K562 (cell line): ENCODE measurements around the gene ZNF816. TPM values are rescaled to one million over a fixed set of nuclear protein-coding genes. Genes with fewer than 3 reads are reported as not detected.

Experiments used
- CREB3 ChIP-seq: fragments of 450-650 bp; conservative IDR thresholded peaks from 2 replicates; pipeline ENCODE4 v1.6.1; 2016; ENCODE audit warnings: missing genetic modification characterization, low read depth, mild to moderate bottlenecking, missing compliant biosample characterization, moderate library complexity
- DLX4 ChIP-seq: fragments of 250-450 bp; sonication (Bioruptor Pico); IDR thresholded peaks from 2 replicates; pipeline ENCODE4 v1.6.1; 2021; ENCODE audit warnings: mild to moderate bottlenecking
- EP300 ChIP-seq: IDR thresholded peaks from 2 replicates; pipeline ENCODE4 v1.6.1; 2012; ENCODE audit warnings: low read length, improper control_type of control experiment
- HCFC1 ChIP-seq: IDR thresholded peaks from 2 replicates; pipeline ENCODE4 v1.6.1; 2012; ENCODE audit warnings: low read depth, low read length, improper control_type of control experiment
- HNRNPUL1 ChIP-seq: fragments of 200-400 bp; formaldehyde crosslinking; IDR thresholded peaks from 2 replicates; pipeline ENCODE4 v1.6.1; 2017; ENCODE audit warnings: low read length
- MIER1 ChIP-seq: fragments of 450-650 bp; IDR thresholded peaks from 2 replicates; pipeline ENCODE4 v1.6.1; 2016; ENCODE audit warnings: antibody characterized with exemption, mild to moderate bottlenecking, low read depth
- PHB2 ChIP-seq: fragments of 450-650 bp; IDR thresholded peaks from 2 replicates; pipeline ENCODE4 v1.6.1; 2017; ENCODE audit warnings: low read depth
- SUPT5H ChIP-seq: fragments of 450-650 bp; IDR thresholded peaks from 2 replicates; pipeline ENCODE4 v1.6.1; 2016
- ZBTB40 ChIP-seq, 2 experiments: fragments of 450-650 bp in 1 of 2; sonication (generic) in 1 of 2; formaldehyde crosslinking in 1 of 2; IDR thresholded peaks; 2 replicates each; pipeline versions ENCODE4 v1.7.1 to v1.9.0; 2016 to 2022; ENCODE audit warnings: inconsistent platforms in 1 of 2, mild to moderate bottlenecking in 1 of 2, missing genetic modification reagents in 1 of 2
- ZNF24 ChIP-seq: fragments of 450-650 bp; IDR thresholded peaks from 2 replicates; pipeline ENCODE4 v1.6.1; 2016
- ZNF311 ChIP-seq: fragments of 250-450 bp; sonication (Bioruptor Pico); IDR thresholded peaks from 2 replicates; pipeline ENCODE4 v1.4.0; 2020; ENCODE audit warnings: mild to moderate bottlenecking, moderate library complexity
- ZNF316 ChIP-seq: fragments of 450-650 bp; IDR thresholded peaks from 2 replicates; pipeline ENCODE4 v1.6.1; 2016
- ZNF780A ChIP-seq: fragments of 250-450 bp; sonication (Bioruptor Pico); IDR thresholded peaks from 2 replicates; pipeline ENCODE4 v1.5.0; 2021; ENCODE audit warnings: mild to moderate bottlenecking
- polyA plus RNA-seq, 8 experiments: library from polyadenylated mRNA; depleted of rRNA in 4 of 8; stranded (reverse) in 5 of 8; unstranded in 3 of 8; fragments of >200 nt; fragmentation: Nextera tagmentation in 2 of 8; fragmentation: Illumina TruSeq in 1 of 8; extraction: Ambion mirVana in 2 of 8; extraction: Trizol in 1 of 8; gene quantifications; 2 replicates each; pipeline versions ENCODE4 v1.2.1 to v1.2.3, GENCODE V29; 2011 to 2014; ENCODE audit warnings: inconsistent platforms in 1 of 8, missing spikeins in 1 of 8
- total RNA-seq, 7 experiments: library from RNA; depleted of rRNA in 6 of 7; stranded (reverse); fragments of >200 nt in 6 of 7; fragmentation: Illumina TruSeq in 2 of 7; extraction: Trizol in 2 of 7; gene quantifications; 2 replicates each; pipeline versions ENCODE4 v1.2.1 to v1.2.3, GENCODE V29; 2011 to 2021; ENCODE audit warnings: low replicate concordance in 1 of 7
- TF ChIP-seq, protein P1 (sequence below): sonication (generic); formaldehyde crosslinking; IDR thresholded peaks from 2 replicates; pipeline ENCODE4 v1.8.0; 2023; ENCODE audit warnings: mild to moderate bottlenecking, missing genetic modification reagents

The ZNF816 gene
- total and polyA plus RNA-seq, 9 of the 15 experiments (the other 6 are each of a cell fraction or from before 2014, with no cell fraction given): 8.6 to 23.4 (median 13.0) TPM

GRCh38 chr19:52936151-52936953, 26.3 kb downstream of the ZNF816 start (continued):
- TF ChIP-seq, protein P1, sequence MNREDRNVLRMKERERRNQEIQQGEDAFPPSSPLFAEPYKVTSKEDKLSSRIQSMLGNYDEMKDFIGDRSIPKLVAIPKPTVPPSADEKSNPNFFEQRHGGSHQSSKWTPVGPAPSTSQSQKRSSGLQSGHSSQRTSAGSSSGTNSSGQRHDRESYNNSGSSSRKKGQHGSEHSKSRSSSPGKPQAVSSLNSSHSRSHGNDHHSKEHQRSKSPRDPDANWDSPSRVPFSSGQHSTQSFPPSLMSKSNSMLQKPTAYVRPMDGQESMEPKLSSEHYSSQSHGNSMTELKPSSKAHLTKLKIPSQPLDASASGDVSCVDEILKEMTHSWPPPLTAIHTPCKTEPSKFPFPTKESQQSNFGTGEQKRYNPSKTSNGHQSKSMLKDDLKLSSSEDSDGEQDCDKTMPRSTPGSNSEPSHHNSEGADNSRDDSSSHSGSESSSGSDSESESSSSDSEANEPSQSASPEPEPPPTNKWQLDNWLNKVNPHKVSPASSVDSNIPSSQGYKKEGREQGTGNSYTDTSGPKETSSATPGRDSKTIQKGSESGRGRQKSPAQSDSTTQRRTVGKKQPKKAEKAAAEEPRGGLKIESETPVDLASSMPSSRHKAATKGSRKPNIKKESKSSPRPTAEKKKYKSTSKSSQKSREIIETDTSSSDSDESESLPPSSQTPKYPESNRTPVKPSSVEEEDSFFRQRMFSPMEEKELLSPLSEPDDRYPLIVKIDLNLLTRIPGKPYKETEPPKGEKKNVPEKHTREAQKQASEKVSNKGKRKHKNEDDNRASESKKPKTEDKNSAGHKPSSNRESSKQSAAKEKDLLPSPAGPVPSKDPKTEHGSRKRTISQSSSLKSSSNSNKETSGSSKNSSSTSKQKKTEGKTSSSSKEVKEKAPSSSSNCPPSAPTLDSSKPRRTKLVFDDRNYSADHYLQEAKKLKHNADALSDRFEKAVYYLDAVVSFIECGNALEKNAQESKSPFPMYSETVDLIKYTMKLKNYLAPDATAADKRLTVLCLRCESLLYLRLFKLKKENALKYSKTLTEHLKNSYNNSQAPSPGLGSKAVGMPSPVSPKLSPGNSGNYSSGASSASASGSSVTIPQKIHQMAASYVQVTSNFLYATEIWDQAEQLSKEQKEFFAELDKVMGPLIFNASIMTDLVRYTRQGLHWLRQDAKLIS (CRISPR knock-in tag): no peak
- peak; percentile 98 for TF ChIP-seq EP300
- peak; percentile 93 for TF ChIP-seq PHB2
- no peak for TF ChIP-seq SUPT5H
- TF ChIP-seq ZNF316: peak; percentile 87
- no peak for TF ChIP-seq DLX4
- no peak for TF ChIP-seq HNRNPUL1
- 0 out of 2 replicates have a peak, but pooled peaks have one; percentile 3 for TF ChIP-seq ZBTB40 (IDR thresholded peaks at IDR 0.05)
- TF ChIP-seq ZBTB40 (CRISPR knock-in tag; IDR thresholded peaks at IDR 0.05): no peak
- TF ChIP-seq ZNF311 (CRISPR knock-in tag): no peak; the same call in none of the 2 replicates
- peak; percentile 91 for TF ChIP-seq CREB3 (tag)
- TF ChIP-seq HCFC1: no peak
- TF ChIP-seq ZNF24: peak; percentile 78
- TF ChIP-seq MIER1: no peak
- no peak for TF ChIP-seq ZNF780A
